ENCODE measurements around the gene TNN. TPM values are rescaled to one million over a fixed set of nuclear protein-coding genes. Genes with fewer than 3 reads are reported as not detected.

TNN gene
- polyA plus RNA-seq, 6 donors from 2014 or later, result 0.06 TPM; not detected in 5

- no peaks in the 10 kb centered on the region for H3K36me3 Mint-ChIP-seq
- no peaks in the 10 kb centered on the region for H3K27me3 Mint-ChIP-seq
- peaks cover 78 to 96% (median 92%) of the 10 kb centered on the region in 3 donors for H3K4me1 Mint-ChIP-seq
- H3K9me3 Mint-ChIP-seq, result no peaks in the 10 kb centered on the region
- H3K27ac Mint-ChIP-seq, result peak overlapping the region; percentile 89 to 97 (median 94)
- H3K4me3 Mint-ChIP-seq, result peak overlapping the region; percentile 7 to 87 (median 74)
- DNase-seq (peak; percentile 44), ATAC-seq (ENCODE audit: low read depth in 2 of 2) (peak; percentile 24 to 34)
Measured at GRCh38 chr1:175197531-175197930, 129.9 kb downstream of the TNN start.

Other genes starting within 250 kb of the TNN start
- 100 to 1,000 TPM; 107 to 148 (median 140) TPM for gene CACYBP, start 67.9 kb upstream of the TNN start, polyA plus RNA-seq (ENCODE audit: low read depth in 6 of 6)
- 10 to 100 TPM; 27.9 to 52.5 (median 43.0) TPM for gene MRPS14, start 44.4 kb upstream of the TNN start, polyA plus RNA-seq (ENCODE audit: low read depth in 6 of 6)
- 100 to 1,000 TPM in 5 of 6 donors, 10 to 100 TPM in 1; 97.1 to 182 (median 140) TPM for gene KIAA0040, start 124.9 kb downstream of the TNN start, polyA plus RNA-seq (ENCODE audit: low read depth in 6 of 6)

All from naive B cell (primary cell).